DMS153 (cell line): Measurements from ENCODE around the gene SLC23A3.
A peak's percentile ranks its signal among the peaks of the same experiment; 100 is the strongest.
"Not testable (repeated sequence)": the region's sequence is repeated elsewhere in the genome, so short reads cannot be mapped to it uniquely, and the experiment has no call there.

Experiments used
- DNase-seq: peaks from one replicate; lab custom pipeline; 2025; lab: John Stamatoyannopoulos, UW

Gene SLC23A3

DNA sequence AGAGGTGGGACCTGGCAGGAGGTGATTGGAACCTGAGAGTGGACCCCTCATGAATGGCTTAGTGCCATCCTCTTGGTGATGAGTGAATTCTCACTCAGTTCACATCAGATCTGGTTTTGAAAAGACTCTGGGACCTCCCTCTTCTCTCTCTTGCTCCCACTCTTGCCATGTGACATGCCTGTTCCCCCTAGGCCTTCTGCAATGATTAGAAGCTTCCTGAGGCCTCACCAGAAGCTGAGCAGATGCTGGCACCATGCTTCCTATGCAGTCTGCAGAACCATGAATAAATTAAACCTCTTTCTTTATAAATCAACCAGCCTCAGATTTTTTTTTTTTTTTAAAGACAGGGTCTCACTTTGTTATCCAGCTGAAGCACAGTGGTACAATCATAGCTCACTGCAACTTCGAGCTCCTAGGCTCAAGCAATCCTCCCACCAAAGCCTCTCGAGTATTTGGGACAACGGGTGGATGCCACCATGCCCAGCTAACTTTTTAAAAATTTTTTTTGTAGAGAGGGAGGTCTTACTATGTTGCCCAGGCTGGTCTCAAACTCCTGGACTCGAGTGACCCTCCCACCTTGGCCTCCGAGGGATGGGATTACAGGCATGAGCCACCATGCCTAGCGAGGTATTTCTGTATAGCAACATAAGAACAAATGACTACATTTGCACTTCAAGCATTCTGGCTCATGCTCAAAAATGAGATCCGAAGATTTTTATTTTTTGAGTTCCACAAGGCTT lies 34.8 kb upstream of the SLC23A3 start:
- DNase-seq, result no peak

DNA sequence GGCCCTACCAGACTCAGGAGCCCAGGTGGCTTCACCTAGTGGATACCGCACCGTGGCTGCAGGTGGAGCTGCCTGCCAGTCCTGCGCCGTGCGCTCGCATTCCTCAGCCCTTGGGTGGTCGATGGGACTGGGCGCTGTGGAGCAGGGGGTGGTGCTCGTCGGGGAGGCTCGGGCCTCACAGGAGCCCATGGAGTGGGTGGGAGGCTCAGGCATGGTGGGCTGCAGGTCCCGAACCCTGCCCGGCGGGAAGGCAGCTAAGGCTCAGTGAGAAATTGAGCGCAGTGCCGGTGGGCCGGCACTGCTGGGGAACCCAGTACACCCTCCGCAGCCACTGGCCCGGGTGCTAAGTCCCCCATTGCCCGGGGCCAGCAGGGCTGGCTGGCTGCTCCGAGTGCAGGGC lies 31.5 kb upstream of the SLC23A3 start:
- DNase-seq, result not testable (repeated sequence)

DNA sequence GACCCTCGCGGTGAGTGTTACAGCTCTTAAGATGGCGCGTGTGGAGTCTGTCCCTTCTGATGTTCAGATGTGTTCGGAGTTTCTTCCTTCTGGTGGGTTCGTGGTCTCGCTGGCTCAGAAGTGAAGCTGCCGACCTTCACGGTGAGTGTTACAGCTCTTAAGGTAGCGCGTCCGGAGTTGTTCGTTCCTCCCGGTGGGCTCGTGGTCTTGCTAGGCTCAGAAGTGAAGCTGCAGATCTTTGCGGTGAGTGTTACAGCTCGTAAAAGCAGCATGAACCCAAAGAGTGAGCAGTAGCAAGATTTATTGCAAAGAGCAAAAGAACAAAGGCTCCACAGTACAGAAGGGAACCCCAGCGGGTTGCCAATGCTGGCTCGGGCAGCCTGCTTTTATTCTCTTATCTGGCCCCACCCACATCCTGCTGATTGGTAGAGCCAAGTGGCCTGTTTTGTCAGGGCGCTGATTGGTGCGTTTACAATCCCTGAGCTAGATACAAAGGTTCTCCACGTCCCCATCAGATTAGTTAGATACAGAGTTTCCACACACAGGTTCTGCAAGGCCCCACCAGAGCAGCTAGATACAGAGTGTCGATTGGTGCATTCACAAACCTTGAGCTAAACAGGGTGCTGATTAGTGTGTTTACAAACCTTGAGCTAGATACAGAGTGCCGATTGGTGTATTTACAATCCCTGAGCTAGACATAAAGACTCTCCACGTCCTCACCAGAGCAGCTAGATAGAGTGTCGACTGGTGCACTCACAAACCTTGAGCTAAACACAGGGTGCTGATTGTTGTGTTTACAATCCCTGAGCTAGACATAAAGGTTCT lies 30.9 kb upstream of the SLC23A3 start:
- DNase-seq, result not testable (repeated sequence)

DNA sequence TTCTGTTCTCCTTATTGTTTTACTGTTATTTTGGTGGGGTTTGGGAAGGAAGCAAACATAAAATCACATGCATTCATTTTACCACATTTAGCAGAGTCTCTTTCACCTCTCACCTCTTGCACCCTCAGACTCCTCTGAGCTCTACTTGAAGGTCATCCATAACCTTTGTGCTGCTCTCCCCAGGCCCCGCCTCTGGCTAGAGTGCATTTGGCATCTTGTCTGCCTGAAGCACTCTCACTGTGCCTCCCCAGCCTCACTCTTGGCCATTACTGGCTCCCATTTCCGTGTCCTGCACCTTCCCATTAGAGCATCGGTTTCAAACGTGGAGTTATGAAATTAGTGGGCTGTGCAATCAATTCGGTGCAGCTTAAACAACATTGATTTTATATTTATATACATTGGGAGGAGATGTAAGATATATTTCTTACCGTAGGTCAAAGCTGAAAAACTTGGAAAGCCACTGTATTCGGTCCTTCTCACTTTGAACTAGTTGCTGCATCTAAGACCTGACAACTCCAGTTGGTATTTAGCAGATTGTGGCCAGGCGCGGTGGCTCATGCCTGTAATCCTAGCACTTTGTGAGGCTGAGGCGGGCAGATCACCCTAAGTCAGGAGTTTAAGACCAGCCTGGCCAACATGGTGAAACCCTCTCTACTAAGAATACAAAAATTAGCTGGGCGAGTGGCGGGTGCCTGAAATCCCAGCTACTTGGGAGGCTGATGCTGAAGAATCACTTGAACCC lies 29.8 kb upstream of the SLC23A3 start:
- DNase-seq, result no peak

DNA sequence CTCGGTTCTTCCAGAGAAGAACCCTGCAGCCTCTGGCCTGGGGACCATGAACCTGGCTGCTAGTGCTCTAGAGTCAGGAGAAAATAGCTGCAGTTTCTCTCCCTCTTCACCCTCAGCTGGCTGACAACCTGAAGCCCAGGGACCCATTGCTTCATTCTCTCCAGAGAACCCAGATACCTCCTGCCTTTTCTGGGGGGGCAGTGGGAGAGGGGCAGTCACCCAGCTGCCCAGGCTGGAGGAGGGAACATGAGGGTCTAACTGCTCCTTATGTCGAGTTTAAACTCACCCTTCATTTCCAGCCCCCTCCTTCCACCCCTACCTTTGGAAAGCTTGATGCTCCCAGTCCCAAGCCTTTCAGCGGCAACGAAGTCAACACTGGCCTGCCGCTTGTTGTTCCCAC lies 29.1 kb upstream of the SLC23A3 start:
- DNase-seq, result no peak

DNA sequence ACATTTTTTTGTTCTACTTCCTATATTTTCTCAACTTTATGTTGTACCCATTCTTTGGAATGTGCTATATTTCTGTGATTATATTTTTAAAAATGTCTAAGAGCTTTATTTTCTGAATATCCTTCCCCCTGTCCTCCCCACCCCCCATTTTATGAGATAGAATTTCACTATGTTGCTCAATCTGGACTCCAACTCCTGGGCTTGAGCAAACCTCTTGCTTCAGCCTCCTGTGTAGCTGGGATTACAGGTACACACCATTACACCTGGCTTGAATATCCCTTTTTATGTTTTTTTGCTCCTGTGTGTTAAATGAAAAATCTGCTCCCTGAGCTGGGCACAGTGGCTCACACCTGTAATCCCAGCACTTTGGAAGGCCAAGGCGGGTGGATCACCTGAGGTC lies 27.6 kb upstream of the SLC23A3 start:
- no peak for DNase-seq

DNA sequence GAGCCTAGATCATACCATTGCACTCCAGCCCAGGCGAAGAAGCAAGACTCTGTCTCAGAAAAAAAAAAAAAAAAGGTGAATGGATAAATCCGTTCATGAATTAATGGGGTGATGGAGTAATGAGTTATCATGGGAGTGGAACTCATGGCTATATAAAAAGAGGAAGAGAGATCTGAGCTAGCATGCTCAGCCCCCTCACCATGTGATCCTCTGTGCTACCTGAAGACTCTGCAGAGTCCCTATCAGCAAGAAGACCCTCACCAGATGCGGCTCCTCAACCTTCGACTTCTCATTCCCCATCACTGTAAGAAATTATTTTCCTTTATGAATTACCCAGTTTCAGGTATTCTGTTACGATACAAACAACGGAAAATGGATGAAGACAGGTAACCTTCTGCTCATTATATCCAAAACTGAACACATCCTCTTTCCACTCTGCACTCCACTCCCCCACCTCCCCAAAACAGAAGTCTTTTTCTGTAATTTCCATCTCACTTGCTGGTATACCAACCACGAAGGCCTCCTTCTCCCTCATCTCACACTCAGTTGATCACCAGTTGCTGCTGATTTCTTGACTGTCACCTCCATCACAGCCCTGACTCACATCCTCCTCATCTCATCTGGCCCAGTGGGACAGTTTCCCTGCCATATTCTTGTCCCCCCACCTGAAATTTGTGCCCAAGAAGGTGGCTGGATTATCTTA lies 17.1 kb upstream of the SLC23A3 start:
- no peak for DNase-seq

DNA sequence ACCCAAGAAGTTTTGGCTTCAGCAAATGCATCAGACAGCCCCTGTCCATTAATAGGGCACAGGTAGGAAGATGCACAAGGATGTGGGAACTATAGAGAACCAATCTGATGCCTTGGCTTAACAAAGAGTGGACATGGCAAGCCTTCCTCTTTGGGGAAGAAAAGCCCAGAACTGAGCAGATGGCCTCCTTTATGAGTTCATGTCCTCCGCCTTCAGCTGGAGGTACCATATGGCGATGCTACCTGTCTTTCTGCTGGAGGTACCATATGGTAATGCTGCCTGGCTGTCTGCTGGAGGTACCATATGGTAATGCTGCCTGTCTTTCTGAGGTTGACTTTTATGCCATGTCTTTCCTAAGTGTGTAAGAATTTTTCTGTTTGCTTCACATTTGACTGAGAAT lies 14.3 kb upstream of the SLC23A3 start:
- no peak for DNase-seq

DNA sequence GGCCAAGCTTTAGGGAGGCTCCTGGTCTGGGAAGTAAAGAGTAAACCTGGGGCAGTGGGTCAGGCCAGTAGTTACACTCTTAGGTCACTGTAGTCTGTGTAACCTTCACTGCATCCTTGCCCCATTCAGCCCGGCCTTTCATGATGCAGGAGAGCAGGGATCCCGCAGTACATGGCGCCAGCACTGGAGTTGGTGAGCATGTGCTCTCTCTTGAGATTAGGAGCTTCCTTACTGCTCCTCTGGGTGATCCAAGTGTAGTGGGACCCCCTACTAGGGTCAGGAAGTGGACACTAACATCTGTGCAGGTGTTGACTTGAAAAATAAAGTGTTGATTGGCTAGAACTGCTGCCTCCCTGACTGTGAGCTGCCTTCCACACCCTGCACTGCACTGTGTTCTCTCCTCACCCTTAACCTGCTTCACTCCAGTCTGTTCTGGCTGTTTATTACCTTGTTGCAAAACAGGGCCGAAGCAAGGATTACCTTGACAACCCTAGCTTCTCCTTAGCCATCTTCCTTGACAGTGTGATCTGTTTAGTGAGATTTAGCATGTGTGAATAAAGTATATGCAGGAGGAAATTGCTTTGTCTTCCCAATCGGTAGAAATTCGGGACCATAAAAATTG lies 13.4 kb upstream of the SLC23A3 start:
- DNase-seq, result no peak

DNA sequence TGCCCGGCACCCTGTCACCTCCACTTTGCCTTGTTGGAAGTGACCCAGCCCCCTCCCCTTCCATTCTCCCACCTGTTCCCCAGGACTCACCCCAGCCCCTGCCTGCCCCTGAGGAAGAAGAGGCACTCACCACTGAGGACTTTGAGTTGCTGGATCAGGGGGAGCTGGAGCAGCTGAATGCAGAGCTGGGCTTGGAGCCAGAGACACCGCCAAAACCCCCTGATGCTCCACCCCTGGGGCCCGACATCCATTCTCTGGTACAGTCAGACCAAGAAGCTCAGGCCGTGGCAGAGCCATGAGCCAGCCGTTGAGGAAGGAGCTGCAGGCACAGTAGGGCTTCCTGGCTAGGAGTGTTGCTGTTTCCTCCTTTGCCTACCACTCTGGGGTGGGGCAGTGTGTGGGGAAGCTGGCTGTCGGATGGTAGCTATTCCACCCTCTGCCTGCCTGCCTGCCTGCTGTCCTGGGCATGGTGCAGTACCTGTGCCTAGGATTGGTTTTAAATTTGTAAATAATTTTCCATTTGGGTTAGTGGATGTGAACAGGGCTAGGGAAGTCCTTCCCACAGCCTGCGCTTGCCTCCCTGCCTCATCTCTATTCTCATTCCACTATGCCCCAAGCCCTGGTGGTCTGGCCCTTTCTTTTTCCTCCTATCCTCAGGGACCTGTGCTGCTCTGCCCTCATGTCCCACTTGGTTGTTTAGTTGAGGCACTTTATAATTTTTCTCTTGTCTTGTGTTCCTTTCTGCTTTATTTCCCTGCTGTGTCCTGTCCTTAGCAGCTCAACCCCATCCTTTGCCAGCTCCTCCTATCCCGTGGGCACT lies 12.7 kb upstream of the SLC23A3 start:
- no peak for DNase-seq

DNA sequence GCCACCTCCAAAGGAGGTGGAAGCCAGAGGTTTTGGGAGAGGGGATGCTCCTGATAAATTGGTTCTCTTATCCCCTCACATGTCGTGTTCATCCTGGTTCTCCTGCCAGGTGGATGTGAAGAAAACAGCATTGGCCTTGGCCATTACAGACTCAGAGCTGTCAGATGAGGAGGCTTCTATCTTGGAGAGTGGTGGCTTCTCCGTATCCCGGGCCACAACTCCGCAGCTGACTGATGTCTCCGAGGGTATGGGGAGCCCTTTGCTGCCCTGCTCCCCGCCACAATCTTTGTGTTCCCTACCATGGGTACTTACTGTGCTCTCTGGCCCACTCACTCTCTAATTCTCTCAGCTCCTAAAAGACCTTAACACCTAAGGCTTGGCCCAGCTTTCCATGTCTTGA lies 11.7 kb upstream of the SLC23A3 start:
- DNase-seq, result no peak

DNA sequence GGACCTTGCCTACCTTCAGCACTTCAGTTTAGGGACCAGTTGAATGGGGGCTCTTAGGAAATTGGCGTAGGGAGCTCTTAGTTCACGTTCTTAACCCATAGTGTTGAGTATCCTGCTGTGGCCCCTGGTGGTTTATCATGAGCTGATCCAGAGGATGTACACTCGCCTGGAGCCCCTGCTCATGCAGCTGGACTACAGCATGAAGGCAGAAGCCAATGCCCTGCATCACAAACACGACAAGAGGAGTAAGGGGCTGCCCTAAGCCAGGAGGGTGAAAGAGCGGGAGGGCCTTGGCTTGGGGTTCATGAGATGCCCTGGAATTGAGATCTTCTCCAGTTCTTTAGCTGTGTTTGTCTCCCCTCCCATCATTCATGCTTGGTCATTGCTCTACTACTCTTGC lies 11.1 kb upstream of the SLC23A3 start:
- no peak for DNase-seq

DNA sequence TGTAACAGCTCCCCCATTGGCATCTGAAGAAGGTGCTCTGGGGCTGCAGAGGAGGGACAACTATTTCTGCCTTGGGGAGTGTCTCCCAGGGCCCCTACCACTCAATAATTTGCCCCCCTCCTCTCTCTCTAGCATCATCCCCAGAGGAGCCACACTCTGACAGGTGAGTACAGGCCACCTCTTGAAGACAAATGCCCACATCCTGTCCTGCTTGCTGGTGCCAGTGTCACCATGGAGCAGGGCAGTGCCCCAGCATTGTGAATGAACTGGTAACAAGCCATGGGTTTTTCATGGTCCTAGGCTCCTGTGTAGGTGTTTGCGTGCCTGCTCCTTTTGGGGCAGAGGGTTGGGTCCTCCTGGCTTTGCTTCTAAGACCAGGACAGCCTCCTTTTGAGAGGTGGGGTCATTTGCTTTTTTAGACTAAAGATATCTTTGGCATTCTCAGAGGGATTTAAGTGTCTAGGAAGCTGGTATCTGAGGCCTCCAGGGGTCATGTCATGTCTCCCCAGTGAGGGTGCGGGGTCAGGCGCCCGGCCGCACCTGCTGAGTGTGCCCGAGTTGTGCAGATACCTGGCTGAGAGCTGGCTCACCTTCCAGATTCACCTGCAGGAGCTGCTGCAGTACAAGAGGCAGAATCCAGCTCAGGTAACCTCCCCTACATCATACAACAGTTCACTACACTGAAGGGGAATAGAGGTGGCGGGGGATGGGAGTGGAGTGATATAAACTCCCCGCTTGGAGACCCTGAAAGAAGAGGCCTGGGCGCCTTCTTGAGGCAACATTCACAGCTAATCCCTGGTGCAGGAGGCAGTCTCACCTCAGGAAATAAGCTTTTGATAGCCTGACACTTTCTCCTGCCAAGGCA lies 10.0 kb upstream of the SLC23A3 start:
- no peak for DNase-seq

DNA sequence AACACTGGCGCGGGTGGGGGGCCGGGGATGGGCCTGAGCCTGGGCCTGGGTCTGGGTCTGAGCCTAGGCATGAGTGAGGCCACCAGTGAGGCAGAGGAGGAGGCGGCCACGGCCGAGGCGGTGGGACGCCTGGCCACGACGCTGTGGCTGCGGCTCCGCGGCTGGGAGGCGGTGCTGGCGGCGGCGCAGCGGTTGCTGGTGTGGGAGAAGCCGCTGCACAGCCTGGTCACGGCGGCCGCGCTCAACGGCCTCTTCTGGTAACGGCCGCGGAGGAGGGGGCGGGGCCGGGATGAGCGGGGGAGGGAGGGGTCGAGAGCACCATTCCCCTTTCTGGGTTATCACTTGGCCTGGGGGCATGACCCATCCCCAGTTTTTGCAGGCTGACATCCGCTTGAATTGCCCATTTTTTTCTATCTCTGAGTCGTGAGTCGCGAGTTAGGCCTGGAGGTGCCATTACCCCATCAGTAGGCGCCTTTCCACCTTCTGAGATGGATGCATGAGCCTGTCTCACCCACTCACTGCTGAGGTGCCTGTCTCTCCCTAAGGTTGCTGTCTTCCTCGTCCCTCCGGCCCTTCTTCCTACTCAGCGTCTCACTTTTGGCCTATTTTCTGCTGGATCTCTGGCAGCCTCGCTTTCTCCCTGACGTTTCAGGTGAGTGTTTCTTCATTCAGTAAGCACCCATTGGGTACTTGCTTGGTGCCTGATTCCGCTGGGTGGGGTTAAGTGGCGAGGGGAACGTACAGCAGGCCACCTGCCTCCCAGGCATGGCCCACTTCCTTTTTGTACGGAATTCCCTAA lies 8.7 kb upstream of the SLC23A3 start:
- no peak for DNase-seq

DNA sequence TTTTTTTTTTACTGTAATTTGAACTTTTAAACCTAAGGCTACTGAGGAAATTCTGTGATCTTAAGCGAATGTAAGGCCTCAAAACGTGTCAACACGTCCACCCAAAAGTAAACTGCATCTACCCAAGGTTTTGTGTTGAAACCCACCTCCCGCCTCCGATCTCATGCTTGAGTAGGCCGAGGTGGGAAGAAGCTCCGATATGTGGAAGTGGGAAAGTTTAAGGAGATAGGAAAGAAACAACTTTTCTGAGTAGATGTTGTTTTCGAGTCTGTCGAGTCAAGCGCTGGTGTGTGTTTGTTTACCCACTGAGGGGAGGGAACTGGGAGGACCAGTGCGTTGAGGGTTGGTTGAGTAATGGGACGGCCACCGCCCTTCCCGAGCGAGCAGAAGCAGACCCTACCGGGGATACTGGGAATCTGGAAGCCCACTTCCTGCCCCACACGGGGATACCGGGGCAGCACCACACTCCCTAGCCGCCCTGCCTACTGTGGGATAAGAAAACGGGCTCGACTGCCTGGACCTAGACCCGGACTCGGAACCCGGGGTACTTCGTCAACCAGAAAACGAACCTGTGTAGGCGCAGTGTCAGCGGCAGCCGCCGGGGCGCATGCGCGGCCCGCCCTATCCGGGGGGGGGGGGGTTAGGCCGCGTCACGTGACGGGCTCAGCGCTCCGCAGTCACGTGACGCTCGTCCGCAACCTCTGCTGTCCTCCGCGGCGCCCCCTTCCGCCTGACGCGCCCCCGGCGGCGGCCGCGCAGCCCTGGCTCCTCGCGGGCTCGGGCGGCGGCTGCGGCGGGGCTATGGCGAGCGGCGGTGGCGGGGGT lies 7.9 kb upstream of the SLC23A3 start, which contains the start of gene RETREG2:
Gene RETREG2, plus strand, starts transcription at position 724 of the 825 bp plus-strand sequence. Its CDS starts 78 bp downstream, at position 802.
- DNase-seq, result peak; percentile 77

DNA sequence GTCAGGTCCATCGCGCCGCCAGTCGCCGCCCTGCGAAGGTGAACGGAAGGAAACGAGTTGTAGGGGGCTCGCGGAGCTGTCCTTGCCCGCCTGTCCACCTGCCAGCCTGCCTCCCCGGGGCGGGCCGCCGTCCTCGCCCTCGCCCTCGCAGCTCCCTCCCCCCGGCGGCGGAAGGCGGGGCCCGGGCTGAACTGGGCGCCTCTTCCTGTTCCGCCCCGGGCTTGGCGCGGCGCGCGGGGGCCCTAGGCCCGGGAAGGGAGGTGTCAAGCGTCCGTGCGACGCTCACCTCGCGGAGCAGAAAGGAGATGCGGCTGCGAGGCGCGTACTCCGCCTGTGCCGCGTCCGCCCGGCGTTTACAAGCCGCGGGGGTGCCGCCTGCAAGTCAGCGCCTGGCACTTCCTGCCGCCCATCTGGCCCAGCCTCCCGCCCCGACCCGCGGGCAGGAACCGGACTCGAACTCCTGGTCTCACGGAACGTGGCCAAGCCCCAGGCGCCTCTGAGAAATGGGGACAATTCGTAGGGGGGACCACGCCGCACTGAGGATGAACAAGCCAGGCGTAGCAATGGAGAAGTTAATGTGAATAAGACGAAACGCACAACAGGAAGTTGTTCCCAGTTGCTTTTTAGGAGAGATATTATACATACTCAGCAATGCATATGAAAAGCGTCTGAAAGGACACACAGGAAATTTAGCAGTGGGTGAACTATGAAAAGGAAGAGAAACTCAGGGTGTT lies 7.2 kb upstream of the SLC23A3 start, which contains the start of gene CNPPD1:
Gene CNPPD1, minus strand, starts transcription at position 108 of the 734 bp plus-strand sequence. Its CDS starts 97 bp downstream, at position 11.
- DNase-seq, result peak; percentile 80
